Dendritic cell treated with granulocyte-macrophage colony-stimulating factor and Interleukin-4, amounts not matched to agents 40 ng/mL and 50 ng/mL, for 4 days (primary cell): Measurements from ENCODE around the gene PIM3.

ENCODE experiments used
- H3K27ac Mint-ChIP-seq: one replicate; pipeline ENCODE4 v1.8.0; 2022; ENCODE audit warnings: mild to moderate bottlenecking, mixed read lengths
- H3K27me3 Mint-ChIP-seq: one replicate; pipeline ENCODE4 v1.8.0; 2022; ENCODE audit warnings: mild to moderate bottlenecking, mixed read lengths
- H3K36me3 Mint-ChIP-seq: one replicate; pipeline ENCODE4 v1.8.0; 2022; ENCODE audit warnings: low read depth, mixed read lengths
- H3K4me1 Mint-ChIP-seq: one replicate; pipeline ENCODE4 v1.8.0; 2022; ENCODE audit warnings: low read depth, mixed read lengths
- H3K4me3 Mint-ChIP-seq: one replicate; pipeline ENCODE4 v1.8.0; 2022; ENCODE audit warnings: mild to moderate bottlenecking, moderate library complexity, mixed read lengths
- H3K9me3 Mint-ChIP-seq: one replicate; pipeline ENCODE4 v1.8.0; 2022; ENCODE audit warnings: mixed read lengths
- intact Hi-C: fragments of 100-400 bp; cut with micrococcal nuclease; formaldehyde crosslinking; loops from one replicate; pipeline ENCODE4 v1.15.0; 2022

The PIM3 gene

DNA sequence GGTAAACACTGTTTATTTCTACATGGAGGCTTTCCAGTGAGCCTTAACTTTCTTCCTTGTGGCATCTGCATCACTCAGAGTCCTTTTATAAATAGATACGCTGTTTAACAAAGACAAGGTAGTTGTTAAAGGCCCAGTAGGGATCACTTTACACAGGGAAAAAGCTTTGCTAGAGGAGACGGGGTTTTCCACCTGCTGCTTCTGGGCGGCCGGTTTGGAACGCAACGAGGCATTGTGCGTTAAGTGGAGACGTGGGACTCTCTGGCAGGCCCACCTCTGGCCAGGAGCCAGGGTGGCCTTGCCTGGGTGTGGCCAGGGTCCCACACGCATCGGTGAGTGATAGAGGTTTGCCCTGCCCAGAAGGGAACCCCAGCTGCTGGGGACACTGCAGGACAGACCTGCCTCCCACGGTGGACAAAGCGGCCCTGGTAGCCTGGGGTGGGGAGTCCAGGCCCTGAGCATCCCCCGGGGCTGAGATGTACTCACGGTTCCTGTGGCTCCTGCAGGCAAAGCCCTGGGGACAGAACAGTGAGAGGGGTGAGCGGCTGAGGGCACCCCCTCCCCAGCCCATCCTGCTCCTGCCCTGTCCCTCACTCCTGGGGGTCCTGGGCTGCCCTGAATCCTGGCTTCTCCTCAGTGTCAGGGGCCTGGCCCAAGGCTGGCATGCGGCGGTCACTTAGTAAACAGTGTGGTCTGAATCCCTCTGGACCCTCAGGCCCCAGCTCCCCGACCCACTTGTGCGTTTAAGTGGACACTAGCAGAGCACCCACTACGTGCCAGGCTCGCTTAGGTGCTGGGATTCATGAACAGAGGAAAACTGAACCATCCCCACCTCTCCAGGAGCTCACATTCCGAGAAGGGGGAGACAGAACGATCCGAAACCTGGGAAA, 47.8 kb downstream of the PIM3 start:
- Mint-ChIP-seq H3K4me3 (no peak overlapping the region), H3K9me3 (no peaks in the 10 kb centered on the region), H3K27ac (no peak overlapping the region), H3K36me3 (no peaks in the 10 kb centered on the region), H3K27me3 (peaks cover 46% of the 10 kb centered on the region), H3K4me1 (peaks cover 20% of the 10 kb centered on the region)
- intact Hi-C loops = no loop called here

DNA sequence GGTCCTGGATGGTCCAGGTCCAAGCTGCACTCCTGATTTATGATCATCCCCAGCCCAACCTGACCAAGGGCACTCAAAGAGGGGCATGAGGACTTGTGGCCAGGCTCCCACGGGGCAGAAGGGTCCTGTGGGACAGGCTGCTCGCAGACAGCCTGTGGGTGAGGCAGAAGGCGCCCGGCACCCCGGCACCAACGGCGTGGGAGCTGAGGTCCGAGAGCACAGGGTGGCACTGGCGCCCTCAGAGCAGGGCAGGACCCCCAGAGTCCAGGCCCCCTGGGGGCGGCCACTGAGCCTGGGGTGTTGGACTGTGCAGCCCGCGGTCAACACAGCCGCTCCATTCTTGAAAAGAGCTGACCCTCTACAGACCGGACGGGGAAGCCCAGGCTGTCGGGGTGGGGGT, 48.7 kb downstream of the PIM3 start:
- Mint-ChIP-seq H3K9me3 (no peaks in the 10 kb centered on the region), H3K4me3 (no peak overlapping the region), H3K4me1 (peaks cover 20% of the 10 kb centered on the region), H3K27me3 (peaks cover 55% of the 10 kb centered on the region), H3K36me3 (no peaks in the 10 kb centered on the region), H3K27ac (no peak overlapping the region)
- intact Hi-C loops = no loop called here

DNA sequence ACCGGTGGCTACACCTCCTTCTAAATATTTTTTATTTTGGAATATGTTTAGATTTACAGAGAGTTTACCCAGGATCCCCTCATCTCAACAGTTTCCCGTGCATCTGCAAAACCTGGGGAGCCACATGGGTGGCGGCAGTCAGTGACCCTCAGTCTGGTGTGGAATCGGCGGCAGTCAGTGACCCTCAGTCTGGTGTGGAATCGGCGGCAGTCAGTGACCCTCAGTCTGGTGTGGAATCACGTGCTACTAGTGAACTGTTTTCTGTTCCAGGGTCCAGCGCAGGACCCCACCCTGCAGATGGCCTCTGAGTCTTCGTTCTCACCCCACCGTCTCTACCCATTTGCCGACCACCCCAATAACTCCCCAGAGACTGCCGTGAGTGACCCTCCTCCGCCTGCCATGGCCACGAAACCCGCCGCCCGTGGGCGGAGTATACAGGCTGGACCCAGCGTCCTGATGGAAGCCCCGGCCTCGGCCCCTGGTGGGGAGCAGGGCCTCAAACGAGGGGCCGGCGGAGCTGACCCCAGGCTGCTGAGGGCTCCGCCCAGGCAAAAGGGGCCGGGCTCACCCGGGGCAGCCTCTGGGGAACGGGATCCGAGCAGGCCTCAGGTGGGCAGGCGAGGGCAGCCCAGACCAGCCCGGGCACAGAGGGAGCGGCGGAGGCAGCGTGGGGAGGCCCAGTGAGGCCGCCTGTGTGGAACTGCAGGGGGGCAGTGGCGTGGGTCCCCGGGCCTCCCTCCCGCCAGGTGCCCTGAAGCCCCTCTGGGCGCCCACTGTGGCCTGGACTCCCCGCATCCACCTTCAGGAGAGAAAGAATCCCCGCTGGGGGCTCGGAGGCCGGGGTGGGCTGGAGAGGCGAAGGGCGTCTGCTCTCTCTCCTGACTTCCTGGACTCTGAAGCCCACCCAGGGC, 49.4 kb downstream of the PIM3 start:
- Mint-ChIP-seq H3K27ac (no peak overlapping the region), H3K4me1 (peaks cover 13% of the 10 kb centered on the region), H3K4me3 (no peak overlapping the region), H3K9me3 (no peaks in the 10 kb centered on the region), H3K27me3 (peaks cover 58% of the 10 kb centered on the region), H3K36me3 (no peaks in the 10 kb centered on the region)
- intact Hi-C loops = no loop called here

DNA sequence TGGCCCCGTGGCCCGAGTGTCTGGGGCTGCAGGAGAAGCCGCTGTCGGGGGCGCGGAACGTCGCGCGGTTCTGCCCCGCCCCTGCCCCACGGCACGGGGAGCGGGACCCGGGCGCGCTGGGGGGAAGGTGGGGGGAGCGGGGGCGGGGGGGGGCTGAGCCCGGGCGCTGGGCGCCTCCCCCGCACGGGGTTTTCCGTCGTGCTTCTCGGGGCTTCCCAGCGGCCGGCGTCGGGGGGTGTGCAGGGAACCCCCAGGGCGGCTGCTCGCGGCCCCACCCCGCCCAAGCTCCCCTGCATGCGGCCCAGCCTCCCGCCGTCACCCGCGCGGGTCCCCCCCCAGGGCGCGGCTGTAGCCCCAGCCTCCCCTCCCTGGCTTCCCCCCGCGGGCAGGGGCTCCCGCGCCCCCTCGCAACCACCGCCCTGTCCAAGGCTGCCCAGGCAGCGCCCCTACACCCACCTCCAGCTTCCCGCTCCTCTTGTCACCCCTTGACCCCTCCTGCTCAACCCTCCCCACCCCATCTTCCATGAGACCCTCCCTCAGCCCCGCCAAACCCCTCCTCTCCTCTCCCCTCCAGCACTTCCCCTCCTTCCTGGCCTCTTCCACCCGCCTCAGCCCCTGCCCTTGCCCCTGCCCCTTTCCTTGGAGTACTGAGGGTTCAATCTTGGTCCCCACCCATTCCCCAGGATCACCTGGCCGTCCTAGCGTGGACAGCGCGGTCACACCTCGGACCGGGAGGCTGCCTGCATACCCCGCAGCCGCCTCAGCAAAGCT, 50.3 kb downstream of the PIM3 start:
- Mint-ChIP-seq H3K27me3 (peaks cover 64% of the 10 kb centered on the region), H3K4me3 (peak overlapping the region; percentile 24), H3K4me1 (peaks cover 9% of the 10 kb centered on the region), H3K9me3 (no peaks in the 10 kb centered on the region), H3K36me3 (no peaks in the 10 kb centered on the region), H3K27ac (peak overlapping the region; percentile 60)
- intact Hi-C loops = no loop called here

DNA sequence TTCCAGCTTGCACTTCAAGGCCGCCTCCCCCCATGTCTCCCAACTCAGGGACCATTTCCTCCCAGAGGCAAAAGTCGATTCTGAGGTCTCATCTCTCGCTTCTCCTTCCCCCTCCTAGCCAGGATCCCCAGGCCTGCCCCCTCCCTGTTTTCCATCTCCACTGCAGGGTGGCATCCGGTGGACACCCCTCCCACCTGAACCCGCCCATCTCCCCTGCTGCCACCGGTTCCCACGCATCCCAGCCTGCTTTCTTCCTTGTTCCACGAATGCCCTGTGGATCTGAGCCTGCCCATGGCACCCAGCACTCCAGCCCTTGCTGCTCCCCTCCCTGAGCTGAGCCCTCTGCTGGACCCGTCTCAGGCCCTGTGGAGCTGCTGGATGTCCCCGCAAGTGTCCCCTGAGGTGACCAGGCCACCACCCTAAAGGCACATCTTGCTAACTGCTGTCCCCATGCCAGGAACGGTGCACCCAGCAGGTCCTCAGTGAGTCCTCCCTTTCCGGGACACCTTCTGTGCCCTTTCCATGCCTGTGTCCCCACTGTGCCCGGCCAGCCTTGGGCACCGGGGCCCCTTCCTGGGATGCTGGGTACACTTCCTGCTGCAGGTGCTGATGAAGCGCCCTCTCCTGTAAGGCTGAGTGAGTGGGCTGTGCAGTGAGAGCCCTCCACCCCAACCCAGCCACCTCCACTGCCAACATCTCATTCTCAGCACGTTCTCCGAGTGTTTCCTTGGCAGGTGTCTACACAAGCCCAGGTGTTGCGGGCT, 51.1 kb downstream of the PIM3 start:
- Mint-ChIP-seq H3K4me1 (peaks cover 9% of the 10 kb centered on the region), H3K27ac (peak overlapping the region; percentile 60), H3K27me3 (peaks cover 71% of the 10 kb centered on the region), H3K9me3 (no peaks in the 10 kb centered on the region), H3K4me3 (peak overlapping the region; percentile 24), H3K36me3 (no peaks in the 10 kb centered on the region)
- intact Hi-C loops = no loop called here

DNA sequence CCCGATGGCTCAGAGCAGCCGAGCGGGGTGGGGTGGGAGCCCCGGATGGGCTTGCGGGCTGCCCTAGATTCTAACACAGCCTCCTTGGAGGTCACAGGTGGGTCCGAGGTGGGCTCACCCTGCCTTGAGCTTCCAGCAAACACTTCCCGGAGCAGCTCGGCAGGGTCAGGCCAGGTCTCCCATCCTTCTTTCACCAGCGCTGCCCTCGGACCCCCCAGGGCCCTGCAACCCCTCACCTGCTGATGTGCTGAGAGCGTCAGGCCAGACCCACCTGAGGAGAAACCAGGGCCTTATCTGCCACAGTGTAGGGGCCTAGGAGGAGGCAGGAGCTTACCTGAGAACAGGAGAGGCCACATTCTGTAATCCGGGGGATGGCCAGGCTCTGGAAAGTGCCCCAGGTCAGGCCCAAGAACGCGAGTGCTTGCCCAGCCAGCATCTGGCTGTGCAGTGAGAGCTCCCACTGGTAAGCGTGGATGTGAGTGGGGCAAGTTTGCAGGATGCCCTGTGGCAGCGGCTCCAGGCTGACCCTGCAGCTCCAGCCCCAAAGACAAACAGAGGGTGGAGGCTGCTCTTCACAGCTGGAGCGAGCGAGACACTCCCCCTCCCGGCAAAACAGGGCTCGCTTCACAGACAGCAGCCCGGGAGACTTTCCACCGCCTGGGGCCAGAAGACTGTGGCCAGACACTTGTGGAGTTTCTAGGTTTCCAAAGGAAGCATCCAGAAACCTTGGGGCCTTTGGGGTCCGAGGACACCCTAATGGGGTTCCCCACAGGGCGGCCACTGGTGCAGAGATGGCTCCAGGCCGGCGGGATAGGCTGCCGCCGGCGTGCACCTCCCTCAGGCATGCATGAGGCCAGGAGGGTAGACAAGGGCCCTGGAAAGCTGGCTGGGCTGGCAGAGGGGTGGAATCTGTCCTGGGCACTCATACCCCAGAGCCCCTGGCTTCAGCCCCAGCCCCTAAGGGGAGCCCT, 51.9 kb downstream of the PIM3 start, which contains the start of gene IL17REL:
TSS of gene IL17REL (minus strand) at position 555 of the 971 bp plus-strand sequence. CDS start at position 436, 119 bp downstream.
- intact Hi-C loops = no loop called here
- Mint-ChIP-seq H3K4me1 (peaks cover 9% of the 10 kb centered on the region), H3K27ac (no peak within 1 kb of the TSS), H3K4me3 (no peak within 1 kb of the TSS), H3K36me3 (no peaks in the 10 kb centered on the region), H3K27me3 (peaks cover 80% of the 10 kb centered on the region), H3K9me3 (no peaks in the 10 kb centered on the region)
